ENCODE measurements around the gene UBE2F. TPM values are rescaled to one million over a fixed set of nuclear protein-coding genes. Genes with fewer than 3 reads are reported as not detected.

Gene UBE2F
- total RNA-seq, 1 experiment from 2014 or later, result 62.1 TPM

GRCh38 chr2:238084761-238085160 lies 117.9 kb downstream of the UBE2F start:
- no peak overlapping the region; a peak in 1 of 7 replicates for H3K27ac Mint-ChIP-seq
- peaks cover 15 to 18% of the 10 kb centered on the region in 2 experiments for H3K4me1 Mint-ChIP-seq
- no peak overlapping the region for H3K9ac ChIP-seq (ENCODE audit: extremely low read depth, insufficient read length, low read length)
- no peak overlapping the region for H3K23ac ChIP-seq (ENCODE audit: insufficient read length, low read depth, low read length)
- H3K23me2 ChIP-seq (ENCODE audit: insufficient read length, low read depth, low read length, poor library complexity, severe bottlenecking), result no peaks in the 10 kb centered on the region
- H4K20me1 ChIP-seq (ENCODE audit: control insufficient read depth, insufficient read depth, insufficient read length), result no peaks in the 10 kb centered on the region
- H3K9me3 ChIP-seq (ENCODE audit: control insufficient read depth, low read depth, low read length), result no peaks in the 10 kb centered on the region
- H3K4me1 ChIP-seq (ENCODE audit: insufficient read depth, low read length), result no peaks in the 10 kb centered on the region; the same call in 1 of the 2 replicates
- no peak overlapping the region for H3K4me2 ChIP-seq (ENCODE audit: insufficient read depth, insufficient read length, low read length)
- WGBS (ENCODE audit: extremely low coverage, insufficient read length, low lambda C conversion rate), result no CpG with 5 or more reads among the region's 7 CpGs
- H3K18ac ChIP-seq (ENCODE audit: insufficient read length, low read depth, low read length), result no peak overlapping the region
- no peaks in the 10 kb centered on the region for H3K27me3 ChIP-seq (ENCODE audit: insufficient read depth, low read length)
- H4K91ac ChIP-seq (ENCODE audit: insufficient read length, low read depth, low read length), result no peak overlapping the region
- no peak overlapping the region for H2BK15ac ChIP-seq (ENCODE audit: low read depth, low read length)
- peaks cover 62 to 81% (median 72%) of the 10 kb centered on the region in 3 experiments for H3K36me3 Mint-ChIP-seq (ENCODE audit: insufficient read depth in 1 of 3, low read depth in 3 of 3)
- H4K5ac ChIP-seq (ENCODE audit: insufficient read length, low read depth, low read length), result no peak overlapping the region
- peaks cover 0 to 3% of the 10 kb centered on the region in 2 experiments; a peak in 1 of 5 replicates for H3K9me3 Mint-ChIP-seq
- no peak overlapping the region for H3K4me3 Mint-ChIP-seq
- no peak overlapping the region for H2BK12ac ChIP-seq (ENCODE audit: insufficient read length, low read depth, low read length)
- H3T11ph ChIP-seq (ENCODE audit: low read length), result no peak overlapping the region
- TF ChIP-seq CTCF (conservative IDR thresholded peaks at IDR 0.05), result no peak
- DNase-seq, result no peak
- H2AK5ac ChIP-seq (ENCODE audit: insufficient read length, low read length), result no peak overlapping the region
- no peak overlapping the region for H3K56ac ChIP-seq (ENCODE audit: insufficient read length, low read depth, low read length)
- no peak overlapping the region for H2BK20ac ChIP-seq (ENCODE audit: low read depth, low read length, poor library complexity, severe bottlenecking)
- H3K79me2 ChIP-seq (ENCODE audit: insufficient read depth, low read length), result no peaks in the 10 kb centered on the region
- H3K27me3 Mint-ChIP-seq (ENCODE audit: low read depth), result no peaks in the 10 kb centered on the region
- H3K27ac ChIP-seq (ENCODE audit: insufficient read length, low read depth, low read length), result no peak overlapping the region
- H2AFZ ChIP-seq (ENCODE audit: low read length), result no peak overlapping the region
- no peak overlapping the region for H3K14ac ChIP-seq (ENCODE audit: insufficient read depth, low read length)
- peaks cover 2% of the 10 kb centered on the region for H3K79me1 ChIP-seq (ENCODE audit: insufficient read depth, low read depth, low read length, poor library complexity, severe bottlenecking)
- H2BK5ac ChIP-seq (ENCODE audit: insufficient read length, low read length), result no peak overlapping the region
- H4K8ac ChIP-seq (replicated peaks; ENCODE audit: insufficient read length, low read depth, low read length), result no peak overlapping the region
- no peak overlapping the region for H3K4ac ChIP-seq (ENCODE audit: low read depth, low read length)
- no peak overlapping the region for H2BK120ac ChIP-seq (ENCODE audit: low read depth, low read length, poor library complexity, severe bottlenecking)

Measured in H9 (cell line).